ENCODE data around the gene THOC6.

DNA sequence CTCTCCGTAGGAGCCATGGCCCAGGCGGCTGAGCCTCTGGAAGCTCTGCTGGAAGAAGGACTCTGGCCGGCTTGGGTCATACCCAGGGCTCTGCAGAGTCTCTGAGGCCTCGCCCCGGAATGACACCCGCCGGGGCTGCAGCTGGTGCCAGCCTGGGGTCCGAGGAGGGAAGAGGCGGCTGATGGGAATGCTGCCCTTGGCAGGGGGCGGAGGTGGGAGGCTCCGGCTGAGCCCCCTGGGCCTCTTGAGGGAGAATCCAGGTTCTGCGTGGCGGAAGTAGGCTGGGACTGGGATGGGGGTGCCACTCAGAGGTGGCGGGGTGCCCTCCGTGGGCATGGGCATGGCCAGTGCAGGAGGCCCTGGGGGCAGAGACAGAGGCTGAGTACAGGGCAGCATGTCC lies 47.2 kb upstream of the THOC6 start:
- TF ChIP-seq TEAD4 (IDR thresholded peaks at IDR 0.05) (no peak), TAF1 (IDR thresholded peaks at IDR 0.05; ENCODE audit: low read depth) (no peak), CEBPB (IDR thresholded peaks at IDR 0.05) (no peak), FOXM1 (IDR thresholded peaks at IDR 0.05; ENCODE audit: borderline replicate concordance, low read depth) (no peak), EP300 (IDR thresholded peaks at IDR 0.05; ENCODE audit: borderline replicate concordance) (no peak), YY1 (IDR thresholded peaks at IDR 0.05; ENCODE audit: low read depth) (no peak), NFIC (IDR thresholded peaks at IDR 0.05) (no peak), CREB1 (IDR thresholded peaks at IDR 0.05; ENCODE audit: low read depth) (no peak), RAD21 (IDR thresholded peaks at IDR 0.05; ENCODE audit: low read depth) (no peak), ZBTB7A (IDR thresholded peaks at IDR 0.05; ENCODE audit: low read depth) (no peak)
- TF ChIP-seq, protein P1, sequence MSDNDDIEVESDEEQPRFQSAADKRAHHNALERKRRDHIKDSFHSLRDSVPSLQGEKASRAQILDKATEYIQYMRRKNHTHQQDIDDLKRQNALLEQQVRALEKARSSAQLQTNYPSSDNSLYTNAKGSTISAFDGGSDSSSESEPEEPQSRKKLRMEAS (IDR thresholded peaks at IDR 0.05), result no peak
- TF ChIP-seq, protein P2, sequence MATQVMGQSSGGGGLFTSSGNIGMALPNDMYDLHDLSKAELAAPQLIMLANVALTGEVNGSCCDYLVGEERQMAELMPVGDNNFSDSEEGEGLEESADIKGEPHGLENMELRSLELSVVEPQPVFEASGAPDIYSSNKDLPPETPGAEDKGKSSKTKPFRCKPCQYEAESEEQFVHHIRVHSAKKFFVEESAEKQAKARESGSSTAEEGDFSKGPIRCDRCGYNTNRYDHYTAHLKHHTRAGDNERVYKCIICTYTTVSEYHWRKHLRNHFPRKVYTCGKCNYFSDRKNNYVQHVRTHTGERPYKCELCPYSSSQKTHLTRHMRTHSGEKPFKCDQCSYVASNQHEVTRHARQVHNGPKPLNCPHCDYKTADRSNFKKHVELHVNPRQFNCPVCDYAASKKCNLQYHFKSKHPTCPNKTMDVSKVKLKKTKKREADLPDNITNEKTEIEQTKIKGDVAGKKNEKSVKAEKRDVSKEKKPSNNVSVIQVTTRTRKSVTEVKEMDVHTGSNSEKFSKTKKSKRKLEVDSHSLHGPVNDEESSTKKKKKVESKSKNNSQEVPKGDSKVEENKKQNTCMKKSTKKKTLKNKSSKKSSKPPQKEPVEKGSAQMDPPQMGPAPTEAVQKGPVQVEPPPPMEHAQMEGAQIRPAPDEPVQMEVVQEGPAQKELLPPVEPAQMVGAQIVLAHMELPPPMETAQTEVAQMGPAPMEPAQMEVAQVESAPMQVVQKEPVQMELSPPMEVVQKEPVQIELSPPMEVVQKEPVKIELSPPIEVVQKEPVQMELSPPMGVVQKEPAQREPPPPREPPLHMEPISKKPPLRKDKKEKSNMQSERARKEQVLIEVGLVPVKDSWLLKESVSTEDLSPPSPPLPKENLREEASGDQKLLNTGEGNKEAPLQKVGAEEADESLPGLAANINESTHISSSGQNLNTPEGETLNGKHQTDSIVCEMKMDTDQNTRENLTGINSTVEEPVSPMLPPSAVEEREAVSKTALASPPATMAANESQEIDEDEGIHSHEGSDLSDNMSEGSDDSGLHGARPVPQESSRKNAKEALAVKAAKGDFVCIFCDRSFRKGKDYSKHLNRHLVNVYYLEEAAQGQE (IDR thresholded peaks at IDR 0.05; ENCODE audit: low read depth), result no peak

Data from Ishikawa (cell line).